HCT116 (cell line): Measurements from ENCODE around the gene ADARB2. TPM values are rescaled to one million over a fixed set of nuclear protein-coding genes. Genes with fewer than 3 reads are reported as not detected.

Source experiments
- ATAC-seq: fragments of 200-7000 bp; cut with Tn5 transposase; 2 replicates; pipeline ENCODE4 v1.9.1; 2020; ENCODE audit warnings: mild to moderate bottlenecking, moderate library complexity
- BruUV-seq: library from RNA; stranded (reverse); fragments of 400-500 nt; replicated peaks from 2 replicates; lab custom pipeline; 2021; lab: Mats Ljungman, UMichigan
- CTCF ChIA-PET: fragments of 300-600 bp; sonication (Branson Sonifier 250); formaldehyde crosslinking; loops from one replicate; lab custom pipeline; 2021; ENCODE audit warnings: antibody characterized with exemption; lab: Charles Lee
- POLR2A ChIA-PET: fragments of 300-600, 350-600 bp; sonication (Branson Sonifier 250); formaldehyde crosslinking; loops from one replicate; lab custom pipeline; 2021; ENCODE audit warnings: antibody characterized with exemption; lab: Charles Lee
- RAD21 ChIA-PET, 2 experiments: fragments of 300-600 bp; sonication (Branson Sonifier 250); formaldehyde crosslinking; loops; one replicate each; lab custom pipeline; 2023; ENCODE audit warnings: low total read pairs in 2 of 2; ENCODE audit not compliant: uncharacterized antibody in 2 of 2, unreplicated experiment in 2 of 2, low non-redundant PET in 1 of 2; lab: Charles Lee
- DNase-seq: peaks from one replicate; pipeline ENCODE4 v3.0.0-alpha.2; 2010; ENCODE audit warnings: low read depth, low spot score
- H2AFZ ChIP-seq: fragments of 200-600 bp; shearing (Covaris generic), sonication (generic); 2 replicates; pipeline ENCODE4 v1.6.1; 2017; ENCODE audit warnings: low read depth, mixed run types, mixed read lengths, antibody characterized with exemption, low read length; ENCODE audit not compliant: poor library complexity, severe bottlenecking
- H3K27ac ChIP-seq: 2 replicates; pipeline ENCODE4 v1.5.1; 2012; ENCODE audit warnings: low read depth, low read length
- H3K27me3 ChIP-seq: fragments of 200-600 bp; sonication (generic); 2 replicates; pipeline ENCODE4 v1.6.1; 2016; ENCODE audit warnings: mixed run types, low read length, mixed read lengths; ENCODE audit not compliant: insufficient read depth
- H3K36me3 ChIP-seq, 2 experiments: fragments of 200-500 bp in 1 of 2; fragments of 200-600 bp in 1 of 2; sonication (Bioruptor generic) in 1 of 2; sonication (generic) in 1 of 2; 2 replicates each; pipeline versions ENCODE4 v1.5.1 to v1.6.1; 2014 to 2016; ENCODE audit warnings: low read length in 2 of 2, inconsistent platforms in 1 of 2, mixed read lengths in 1 of 2, mixed run types in 1 of 2; ENCODE audit not compliant: insufficient read depth in 2 of 2, control insufficient read depth in 1 of 2
- H3K4me1 ChIP-seq, 2 experiments: fragments of 200-600 bp in 1 of 2; sonication (generic) in 1 of 2; 2 replicates each; pipeline versions ENCODE4 v1.5.1 to v1.6.1; 2012 to 2017; ENCODE audit warnings: low read length in 2 of 2, inconsistent platforms in 1 of 2, mild to moderate bottlenecking in 1 of 2, mixed read lengths in 1 of 2, mixed run types in 1 of 2, moderate library complexity in 1 of 2; ENCODE audit not compliant: insufficient read depth in 2 of 2, control insufficient read depth in 1 of 2
- H3K4me2 ChIP-seq: fragments of 200-600 bp; sonication (generic); 2 replicates; pipeline ENCODE4 v1.6.1; 2017; ENCODE audit warnings: mixed run types, low read length, mixed read lengths
- H3K4me3 ChIP-seq, 2 experiments: fragments of 200-600 bp in 1 of 2; sonication (generic) in 1 of 2; replicated peaks in 1 of 2; 2 replicates each; pipeline ENCODE4 v1.5.1; 2011 to 2016; ENCODE audit warnings: low read length in 2 of 2, control low read depth in 1 of 2, low read depth in 1 of 2, mild to moderate bottlenecking in 1 of 2, mixed read lengths in 1 of 2, mixed run types in 1 of 2
- H3K79me2 ChIP-seq: fragments of 200-600 bp; sonication (generic); 2 replicates; pipeline ENCODE4 v1.6.1; 2017; ENCODE audit warnings: mild to moderate bottlenecking, mixed run types, low read length, moderate library complexity, mixed read lengths; ENCODE audit not compliant: insufficient read depth
- H3K9ac ChIP-seq: fragments of 200-600 bp; sonication (generic); 2 replicates; pipeline ENCODE4 v1.6.1; 2016; ENCODE audit warnings: low read length, mixed read lengths
- H3K9me2 ChIP-seq: fragments of 200-600 bp; sonication (generic), shearing (Covaris generic); 2 replicates; pipeline ENCODE4 v1.6.1; 2017; ENCODE audit warnings: mixed run types, mild to moderate bottlenecking, moderate library complexity; ENCODE audit not compliant: insufficient read depth
- H3K9me3 ChIP-seq, 2 experiments: fragments of 200-500 bp in 1 of 2; fragments of 200-600 bp in 1 of 2; sonication (Bioruptor generic) in 1 of 2; sonication (generic) in 1 of 2; 2 replicates each; pipeline ENCODE4 v1.6.1; 2014 to 2017; ENCODE audit warnings: low read length in 2 of 2, mixed read lengths in 2 of 2, inconsistent platforms in 1 of 2, low read depth in 1 of 2, mild to moderate bottlenecking in 1 of 2, mixed run types in 1 of 2, moderate library complexity in 1 of 2; ENCODE audit not compliant: control insufficient read depth in 1 of 2, insufficient read depth in 1 of 2
- H4K20me1 ChIP-seq: fragments of 200-600 bp; sonication (generic), shearing (Covaris generic); 2 replicates; pipeline ENCODE4 v1.6.1; 2017; ENCODE audit warnings: mixed run types, mild to moderate bottlenecking, moderate library complexity; ENCODE audit not compliant: insufficient read depth
- CBX3 ChIP-seq: IDR thresholded peaks from 2 replicates; pipeline ENCODE4 v1.6.1; 2012; ENCODE audit warnings: low read depth
- CTCF ChIP-seq, 3 experiments: fragments of 200-600 bp in 1 of 3; sonication (generic) in 1 of 3; IDR thresholded peaks in 2 of 3; conservative IDR thresholded peaks in 1 of 3; 2 replicates each; pipeline ENCODE4 v1.5.1; 2012 to 2017; ENCODE audit warnings: low read depth in 2 of 3, low read length in 2 of 3, antibody characterized with exemption in 1 of 3, borderline replicate concordance in 1 of 3, control low read depth in 1 of 3, mild to moderate bottlenecking in 1 of 3, mixed read lengths in 1 of 3, mixed run types in 1 of 3, moderate library complexity in 1 of 3; ENCODE audit not compliant: insufficient read depth in 1 of 3
- ELF1 ChIP-seq: IDR thresholded peaks from 2 replicates; pipeline ENCODE4 v1.6.1; 2012; ENCODE audit warnings: low read depth, borderline replicate concordance
- EZH2 ChIP-seq: fragments of 200-600 bp; sonication (generic); IDR thresholded peaks from 2 replicates; pipeline ENCODE4 v1.6.1; 2017; ENCODE audit warnings: antibody characterized with exemption, mixed run types
- EZH2phosphoT487 ChIP-seq: fragments of 200-600 bp; IDR thresholded peaks from 2 replicates; pipeline ENCODE4 v1.6.1; 2018; ENCODE audit warnings: antibody characterized with exemption, borderline replicate concordance
- FOSL1 ChIP-seq: IDR thresholded peaks from 2 replicates; pipeline ENCODE4 v1.6.1; 2012; ENCODE audit warnings: low read depth
- JUND ChIP-seq: IDR thresholded peaks from 2 replicates; pipeline ENCODE4 v1.6.1; 2012
- POLR2A ChIP-seq: IDR thresholded peaks from 2 replicates; pipeline ENCODE4 v1.7.0; 2011; ENCODE audit warnings: borderline replicate concordance; ENCODE audit not compliant: insufficient read depth, insufficient read length; ENCODE audit errors: extremely low read depth
- RAD21 ChIP-seq: IDR thresholded peaks from 2 replicates; pipeline ENCODE4 v1.6.1; 2012; ENCODE audit warnings: low read depth, mild to moderate bottlenecking
- SIN3A ChIP-seq: IDR thresholded peaks from 2 replicates; pipeline ENCODE4 v1.6.1; 2012; ENCODE audit warnings: low read depth
- SP1 ChIP-seq: IDR thresholded peaks from 2 replicates; pipeline ENCODE4 v1.6.1; 2012; ENCODE audit warnings: low read depth
- ZBTB33 ChIP-seq: IDR thresholded peaks from 2 replicates; pipeline ENCODE4 v1.6.1; 2011; ENCODE audit warnings: mild to moderate bottlenecking, low read length, moderate library complexity; ENCODE audit not compliant: insufficient replicate concordance; ENCODE audit errors: extremely low read depth
- intact Hi-C: fragments of 100-400 bp; cut with micrococcal nuclease; formaldehyde crosslinking; loops from 2 replicates; pipeline ENCODE4 v1.10.0; 2022
- total RNA-seq: library from RNA; stranded (reverse); gene quantifications from one replicate; pipeline ENCODE4 v1.2.1, GENCODE V29; 2021; ENCODE audit not compliant: unreplicated experiment
- TF ChIP-seq, protein P1 (sequence below): IDR thresholded peaks from 2 replicates; pipeline ENCODE4 v1.6.1; 2012; ENCODE audit warnings: low read depth
- TF ChIP-seq, protein P2 (sequence below): IDR thresholded peaks from 2 replicates; pipeline ENCODE4 v1.6.1; 2012
- TF ChIP-seq, protein P3 (sequence below): IDR thresholded peaks from 2 replicates; pipeline ENCODE4 v1.6.1; 2012

Gene ADARB2
- total RNA-seq, 1 experiment from 2014 or later: not detected

DNA sequence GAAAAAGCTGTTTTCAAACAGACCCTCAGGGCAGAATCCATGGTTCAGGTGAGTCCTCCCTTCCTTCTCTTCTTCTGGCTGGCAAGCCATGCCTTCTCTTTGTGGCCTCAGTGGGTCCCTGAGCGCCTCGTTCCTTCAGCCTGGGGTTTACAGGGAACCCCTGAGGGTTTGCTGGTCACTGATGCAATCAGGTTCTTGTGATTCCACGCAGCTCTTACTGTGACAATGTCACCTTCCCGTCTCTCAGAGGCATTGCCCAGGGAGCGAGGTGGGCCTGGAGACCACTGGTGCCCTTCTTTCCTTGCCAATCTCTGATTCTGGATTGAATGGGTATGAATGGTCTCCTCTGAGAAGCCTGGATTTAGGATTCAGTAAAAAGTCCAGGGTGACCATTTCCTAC lies 132.2 kb downstream of the ADARB2 start (continued):
- TF ChIP-seq CTCF (IDR thresholded peaks at IDR 0.05 in 2 of 3, conservative IDR thresholded peaks at IDR 0.05 in 1 of 3; ENCODE audit: borderline replicate concordance in 1 of 3, insufficient read depth in 1 of 3, low read depth in 2 of 3, low read length in 2 of 3) (no peak), FOSL1 (no peak), EZH2phosphoT487 (no peak), EZH2 (no peak), SIN3A (no peak), RAD21 (no peak), ELF1 (no peak)

DNA sequence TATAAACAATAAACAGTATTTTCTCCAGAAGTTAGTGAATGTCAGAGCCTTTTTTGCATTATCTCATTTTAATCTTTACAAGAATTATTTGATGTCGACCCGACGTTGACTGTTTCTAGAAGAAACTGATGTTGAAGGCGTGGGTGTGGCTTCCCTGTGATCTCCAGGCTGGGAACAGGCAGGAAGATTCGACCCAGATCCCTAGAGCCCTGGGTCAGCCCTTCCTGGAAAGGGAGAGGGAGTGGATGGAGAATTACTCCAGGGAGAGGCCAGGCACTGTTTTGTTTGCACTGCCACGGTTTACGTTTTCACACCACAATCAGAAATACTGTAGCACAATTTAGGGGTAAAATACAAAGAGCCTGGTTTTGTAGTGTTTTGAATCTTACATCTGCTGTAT lies 133.1 kb downstream of the ADARB2 start:
- peaks cover 24% of the 10 kb centered on the region; the same call in 1 of the 2 replicates for H3K27me3 ChIP-seq
- no peak for DNase-seq
- no peak overlapping the region for H3K27ac ChIP-seq
- RAD21 ChIA-PET: no interaction called here
- H4K20me1 ChIP-seq: no peaks in the 10 kb centered on the region
- ATAC-seq: no peak
- CTCF ChIA-PET: no interaction called here
- intact Hi-C loops: no loop called here
- no peaks in the 10 kb centered on the region for H3K36me3 ChIP-seq
- H2AFZ ChIP-seq: no peak overlapping the region
- POLR2A ChIA-PET: no interaction called here
- no TSS peak for BruUV-seq
- no peak overlapping the region for H3K4me3 ChIP-seq
- no peak overlapping the region for H3K4me2 ChIP-seq
- no peaks in the 10 kb centered on the region for H3K79me2 ChIP-seq
- H3K4me1 ChIP-seq: no peaks in the 10 kb centered on the region
- no peaks in the 10 kb centered on the region for H3K9me2 ChIP-seq
- H3K9ac ChIP-seq: no peak overlapping the region
- no peaks in the 10 kb centered on the region for H3K9me3 ChIP-seq
- TF ChIP-seq CTCF (IDR thresholded peaks at IDR 0.05 in 2 of 3, conservative IDR thresholded peaks at IDR 0.05 in 1 of 3; ENCODE audit: borderline replicate concordance in 1 of 3, insufficient read depth in 1 of 3, low read depth in 2 of 3, low read length in 2 of 3): no peak
- TF ChIP-seq, protein P1, sequence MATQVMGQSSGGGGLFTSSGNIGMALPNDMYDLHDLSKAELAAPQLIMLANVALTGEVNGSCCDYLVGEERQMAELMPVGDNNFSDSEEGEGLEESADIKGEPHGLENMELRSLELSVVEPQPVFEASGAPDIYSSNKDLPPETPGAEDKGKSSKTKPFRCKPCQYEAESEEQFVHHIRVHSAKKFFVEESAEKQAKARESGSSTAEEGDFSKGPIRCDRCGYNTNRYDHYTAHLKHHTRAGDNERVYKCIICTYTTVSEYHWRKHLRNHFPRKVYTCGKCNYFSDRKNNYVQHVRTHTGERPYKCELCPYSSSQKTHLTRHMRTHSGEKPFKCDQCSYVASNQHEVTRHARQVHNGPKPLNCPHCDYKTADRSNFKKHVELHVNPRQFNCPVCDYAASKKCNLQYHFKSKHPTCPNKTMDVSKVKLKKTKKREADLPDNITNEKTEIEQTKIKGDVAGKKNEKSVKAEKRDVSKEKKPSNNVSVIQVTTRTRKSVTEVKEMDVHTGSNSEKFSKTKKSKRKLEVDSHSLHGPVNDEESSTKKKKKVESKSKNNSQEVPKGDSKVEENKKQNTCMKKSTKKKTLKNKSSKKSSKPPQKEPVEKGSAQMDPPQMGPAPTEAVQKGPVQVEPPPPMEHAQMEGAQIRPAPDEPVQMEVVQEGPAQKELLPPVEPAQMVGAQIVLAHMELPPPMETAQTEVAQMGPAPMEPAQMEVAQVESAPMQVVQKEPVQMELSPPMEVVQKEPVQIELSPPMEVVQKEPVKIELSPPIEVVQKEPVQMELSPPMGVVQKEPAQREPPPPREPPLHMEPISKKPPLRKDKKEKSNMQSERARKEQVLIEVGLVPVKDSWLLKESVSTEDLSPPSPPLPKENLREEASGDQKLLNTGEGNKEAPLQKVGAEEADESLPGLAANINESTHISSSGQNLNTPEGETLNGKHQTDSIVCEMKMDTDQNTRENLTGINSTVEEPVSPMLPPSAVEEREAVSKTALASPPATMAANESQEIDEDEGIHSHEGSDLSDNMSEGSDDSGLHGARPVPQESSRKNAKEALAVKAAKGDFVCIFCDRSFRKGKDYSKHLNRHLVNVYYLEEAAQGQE: no peak
- TF ChIP-seq, protein P2, sequence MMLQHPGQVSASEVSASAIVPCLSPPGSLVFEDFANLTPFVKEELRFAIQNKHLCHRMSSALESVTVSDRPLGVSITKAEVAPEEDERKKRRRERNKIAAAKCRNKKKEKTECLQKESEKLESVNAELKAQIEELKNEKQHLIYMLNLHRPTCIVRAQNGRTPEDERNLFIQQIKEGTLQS: no peak
- TF ChIP-seq, protein P3, sequence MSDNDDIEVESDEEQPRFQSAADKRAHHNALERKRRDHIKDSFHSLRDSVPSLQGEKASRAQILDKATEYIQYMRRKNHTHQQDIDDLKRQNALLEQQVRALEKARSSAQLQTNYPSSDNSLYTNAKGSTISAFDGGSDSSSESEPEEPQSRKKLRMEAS: no peak
- no peak for TF ChIP-seq EZH2phosphoT487
- no peak for TF ChIP-seq ELF1
- no peak for TF ChIP-seq POLR2A
- TF ChIP-seq ZBTB33: no peak
- TF ChIP-seq SIN3A: no peak
- TF ChIP-seq JUND: no peak
- TF ChIP-seq CBX3: no peak
- no peak for TF ChIP-seq SP1
